Measurements from ENCODE around the gene MEGF6.

The MEGF6 gene

DNA sequence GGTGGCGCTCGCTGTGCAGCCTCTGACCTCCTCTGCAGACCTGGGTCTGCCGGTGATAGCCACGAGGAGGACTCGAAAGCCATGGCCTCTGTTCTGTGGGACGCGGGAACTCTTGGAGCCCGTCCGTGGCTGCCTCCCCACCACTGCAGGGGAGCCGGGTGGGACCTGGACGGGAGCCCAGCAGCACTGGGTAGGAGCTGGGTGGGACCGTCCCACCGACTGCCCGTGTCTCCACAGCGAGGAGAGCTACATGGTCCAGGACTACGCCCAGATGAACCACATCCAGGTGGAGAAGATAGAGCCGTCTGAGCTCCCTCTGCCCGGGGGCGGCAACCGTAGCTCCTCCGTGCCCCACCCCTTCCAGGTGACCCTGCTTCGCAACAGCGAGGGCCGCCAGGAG is 133.1 kb downstream of the MEGF6 start:
- CTCF ChIA-PET: interaction anchor here (1.3 to 1.5 kb wide), 2 partner anchors 14 to 25 kb away, joined by 5 to 10 read pairs; no protein-coding TSS in a partner anchor
- TF ChIP-seq, protein P1, sequence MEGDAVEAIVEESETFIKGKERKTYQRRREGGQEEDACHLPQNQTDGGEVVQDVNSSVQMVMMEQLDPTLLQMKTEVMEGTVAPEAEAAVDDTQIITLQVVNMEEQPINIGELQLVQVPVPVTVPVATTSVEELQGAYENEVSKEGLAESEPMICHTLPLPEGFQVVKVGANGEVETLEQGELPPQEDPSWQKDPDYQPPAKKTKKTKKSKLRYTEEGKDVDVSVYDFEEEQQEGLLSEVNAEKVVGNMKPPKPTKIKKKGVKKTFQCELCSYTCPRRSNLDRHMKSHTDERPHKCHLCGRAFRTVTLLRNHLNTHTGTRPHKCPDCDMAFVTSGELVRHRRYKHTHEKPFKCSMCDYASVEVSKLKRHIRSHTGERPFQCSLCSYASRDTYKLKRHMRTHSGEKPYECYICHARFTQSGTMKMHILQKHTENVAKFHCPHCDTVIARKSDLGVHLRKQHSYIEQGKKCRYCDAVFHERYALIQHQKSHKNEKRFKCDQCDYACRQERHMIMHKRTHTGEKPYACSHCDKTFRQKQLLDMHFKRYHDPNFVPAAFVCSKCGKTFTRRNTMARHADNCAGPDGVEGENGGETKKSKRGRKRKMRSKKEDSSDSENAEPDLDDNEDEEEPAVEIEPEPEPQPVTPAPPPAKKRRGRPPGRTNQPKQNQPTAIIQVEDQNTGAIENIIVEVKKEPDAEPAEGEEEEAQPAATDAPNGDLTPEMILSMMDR (IDR thresholded peaks at IDR 0.05; ENCODE audit: control extremely low read depth, extremely low read depth, low read depth, missing control alignments): no peak
- no peak for DNase-seq (ENCODE audit: extremely low spot score)
- POLR2A ChIA-PET: no interaction called here

DNA sequence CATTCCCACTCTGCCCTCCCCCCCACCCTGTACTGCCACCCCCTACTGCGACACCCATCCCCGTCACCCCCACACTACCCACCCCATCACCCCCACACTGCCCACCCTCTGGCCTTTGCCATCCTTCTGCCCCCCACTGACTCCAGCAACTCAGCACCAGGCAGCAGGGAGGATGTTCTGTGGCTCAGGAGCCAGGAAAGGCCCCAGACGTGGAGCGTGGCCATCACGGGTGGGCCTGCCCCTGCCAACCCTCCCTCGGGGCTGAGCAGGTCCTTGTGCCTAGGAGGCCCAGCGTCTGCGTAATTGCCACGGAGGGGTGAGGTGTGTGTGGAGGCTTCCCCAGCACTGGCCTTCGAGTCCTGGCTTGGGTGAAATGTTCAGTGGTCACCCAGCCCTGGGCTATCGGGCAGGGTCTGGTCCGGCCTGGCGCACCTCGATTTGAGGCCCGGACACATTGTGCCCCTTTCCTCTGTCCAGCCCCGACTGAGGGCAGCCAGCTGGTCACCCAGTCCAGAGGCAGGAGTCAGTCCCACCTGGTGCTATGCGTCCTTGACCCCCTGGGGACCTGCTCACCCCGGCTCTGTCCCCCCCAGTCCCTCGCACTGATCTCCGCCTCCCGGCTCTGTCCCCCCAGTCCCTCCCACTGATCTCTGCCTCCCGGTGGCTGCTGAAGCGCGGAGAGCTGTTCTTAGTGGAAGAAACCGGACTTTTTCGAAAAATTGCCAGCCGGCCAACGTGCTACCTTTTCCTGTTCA is 133.9 kb downstream of the MEGF6 start:
- CTCF ChIA-PET: interaction anchor here (1.3 to 1.5 kb wide), 2 partner anchors 15 to 24 kb away, joined by 5 to 10 read pairs; no protein-coding TSS in a partner anchor
- peak; percentile 66 for DNase-seq (ENCODE audit: extremely low spot score)
- TF ChIP-seq, protein P1 (IDR thresholded peaks at IDR 0.05; ENCODE audit: control extremely low read depth, extremely low read depth, low read depth, missing control alignments): no peak
- POLR2A ChIA-PET: no interaction called here

DNA sequence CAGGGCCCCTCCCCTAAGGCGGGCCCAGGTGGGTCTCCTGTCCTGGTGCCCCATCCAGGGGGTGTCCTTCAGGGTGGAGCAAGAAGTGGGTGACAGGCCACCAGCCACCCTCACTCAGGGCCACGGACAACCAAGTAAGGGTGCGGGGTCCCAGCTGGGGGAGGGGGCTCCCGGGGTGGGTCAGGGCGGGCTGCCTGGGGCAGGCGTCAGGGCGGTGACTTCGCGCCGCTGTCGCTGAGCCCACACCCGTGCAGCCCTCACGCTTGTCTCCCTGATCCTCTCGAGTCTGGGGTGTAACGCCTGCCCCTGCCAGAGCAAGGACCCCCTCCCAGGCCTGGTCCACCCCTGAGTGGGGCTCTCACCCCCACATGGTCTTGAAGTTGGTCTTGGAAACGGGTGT is 134.6 kb downstream of the MEGF6 start:
- POLR2A ChIA-PET: no interaction called here
- CTCF ChIA-PET: no interaction called here
- TF ChIP-seq, protein P1 (IDR thresholded peaks at IDR 0.05; ENCODE audit: control extremely low read depth, extremely low read depth, low read depth, missing control alignments): no peak
- DNase-seq (ENCODE audit: extremely low spot score): no peak

DNA sequence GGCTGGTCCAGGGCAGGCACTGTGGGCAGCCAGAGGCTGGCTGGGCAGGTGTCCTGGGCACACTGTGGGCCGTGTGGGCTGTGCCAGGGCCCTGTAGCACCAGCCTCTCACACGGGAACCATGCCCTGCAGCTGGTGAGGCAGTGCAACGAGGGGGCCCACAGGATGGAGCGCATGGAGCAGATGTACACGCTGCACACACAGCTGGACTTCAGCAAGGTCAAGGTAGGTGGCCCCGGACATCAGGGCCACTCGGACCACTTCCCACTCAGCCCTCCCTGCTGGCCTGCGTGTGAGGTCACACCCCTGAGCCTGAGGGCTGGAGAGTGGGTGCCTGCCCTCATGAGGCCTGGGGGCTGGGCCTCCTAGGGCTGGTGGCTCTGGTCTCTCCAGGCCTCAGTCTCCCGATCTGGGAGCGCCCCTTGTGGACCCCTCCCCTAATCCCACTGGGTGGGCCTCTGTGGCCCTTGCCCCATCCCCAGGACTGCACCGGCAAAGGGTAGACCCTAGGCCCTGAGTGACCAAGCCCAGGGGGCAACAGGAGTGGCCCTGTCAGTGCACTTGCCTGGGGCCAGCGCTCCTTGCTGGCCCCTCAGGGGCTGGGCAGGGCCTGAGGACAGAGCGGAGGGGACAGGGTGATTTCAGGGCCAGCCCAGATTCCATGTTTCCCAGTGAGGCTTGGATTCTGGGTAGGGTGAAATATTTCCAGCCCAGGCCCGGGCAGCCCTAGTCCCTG is 135.3 kb downstream of the MEGF6 start:
- ChIA-PET POLR2A (no interaction called here), CTCF (no interaction called here)

DNA sequence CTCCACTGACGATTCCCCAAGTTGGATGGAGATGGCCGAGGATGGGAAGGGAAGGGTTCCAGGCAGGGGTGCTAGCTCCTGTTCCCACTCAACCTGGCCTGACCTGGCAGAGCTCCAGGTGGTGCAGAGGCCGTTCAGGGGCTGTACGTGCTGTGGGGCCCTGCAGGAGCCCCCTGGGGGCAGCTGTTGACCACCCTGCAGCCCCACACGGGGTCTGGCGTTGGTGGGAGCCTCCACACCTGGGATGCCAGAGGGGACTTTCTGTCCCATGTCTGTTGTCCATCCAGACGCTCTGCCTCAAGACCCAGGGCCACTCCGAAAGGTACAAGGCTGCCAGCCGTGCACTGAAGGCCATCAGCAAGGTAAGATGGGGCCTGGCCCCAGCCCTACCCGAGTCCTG is 136.9 kb downstream of the MEGF6 start:
- POLR2A ChIA-PET: no interaction called here
- TF ChIP-seq, protein P1 (IDR thresholded peaks at IDR 0.05; ENCODE audit: control extremely low read depth, extremely low read depth, low read depth, missing control alignments): no peak
- CTCF ChIA-PET: interaction anchor here (1.0 kb wide), 1 partner anchor 22 kb away, joined by 3 read pairs; no protein-coding TSS in a partner anchor

More for the DNA sequence above, 135.3 kb downstream of the MEGF6 start:
- no peak for DNase-seq (ENCODE audit: extremely low spot score)
- TF ChIP-seq, protein P1 (IDR thresholded peaks at IDR 0.05; ENCODE audit: control extremely low read depth, extremely low read depth, low read depth, missing control alignments): no peak

DNA sequence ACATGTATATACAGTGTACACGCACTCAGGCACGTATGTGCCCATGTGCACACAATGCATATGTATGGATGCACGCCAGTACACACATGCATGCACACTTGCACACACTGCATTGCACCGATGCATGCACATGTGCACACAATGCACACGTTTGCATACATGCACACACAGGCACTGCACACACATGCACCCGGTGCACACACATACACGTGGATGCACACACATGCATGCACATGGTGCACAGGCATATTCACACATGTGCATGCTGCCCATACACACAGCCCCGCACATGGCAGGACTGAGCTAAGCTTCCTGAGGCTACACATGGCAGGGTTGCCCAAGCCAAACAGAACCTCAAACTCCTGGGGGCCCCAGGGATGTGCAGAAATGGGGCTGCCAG is 137.3 kb downstream of the MEGF6 start:
- TF ChIP-seq, protein P1 (IDR thresholded peaks at IDR 0.05; ENCODE audit: control extremely low read depth, extremely low read depth, low read depth, missing control alignments): no peak
- no peak for DNase-seq (ENCODE audit: extremely low spot score)
- POLR2A ChIA-PET: no interaction called here
- CTCF ChIA-PET: interaction anchor here (1.0 kb wide), 2 partner anchors 17 to 21 kb away, joined by 3 read pairs; no protein-coding TSS in a partner anchor

More for the DNA sequence above, 136.9 kb downstream of the MEGF6 start:
- DNase-seq (ENCODE audit: extremely low spot score): no peak
